ENCODE data around the gene SLC37A3.
A peak's percentile ranks its signal among the peaks of the same experiment; 100 is the strongest.

SLC37A3 gene

GRCh38 chr7:140398821-140399220 lies 491 bp upstream of the SLC37A3 start:
- no peak for DNase-seq

- DNase-seq, result no peak
These were observed 4.5 kb downstream of the SLC37A3 start for GRCh38 chr7:140393756-140394306.

GRCh38 chr7:140391634-140392033 lies 6.7 kb downstream of the SLC37A3 start:
- DNase-seq, result no peak

- no peak for DNase-seq
These were observed 7.7 kb downstream of the SLC37A3 start for GRCh38 chr7:140390466-140391190.

GRCh38 chr7:140390034-140390433 lies 8.3 kb downstream of the SLC37A3 start:
- DNase-seq, result no peak

- no peak for DNase-seq
These were observed 8.9 kb downstream of the SLC37A3 start for GRCh38 chr7:140389445-140389844.

- DNase-seq, result no peak
These were observed 13.3 kb downstream of the SLC37A3 start for GRCh38 chr7:140384894-140385545.

GRCh38 chr7:140383954-140384713 lies 14.2 kb downstream of the SLC37A3 start:
- no peak for DNase-seq

- DNase-seq, result peak; percentile 28
These were observed 22.2 kb downstream of the SLC37A3 start for GRCh38 chr7:140375892-140376730.

GRCh38 chr7:140375323-140375722 lies 23.0 kb downstream of the SLC37A3 start:
- no peak for DNase-seq

- DNase-seq, result no peak
These were observed 29.0 kb downstream of the SLC37A3 start for GRCh38 chr7:140369294-140369693.

GRCh38 chr7:140367528-140367927 lies 30.8 kb downstream of the SLC37A3 start:
- DNase-seq, result no peak

- DNase-seq, result no peak
These were observed 33.5 kb downstream of the SLC37A3 start for GRCh38 chr7:140364819-140365218.

- no peak for DNase-seq
These were observed 37.6 kb downstream of the SLC37A3 start for GRCh38 chr7:140360697-140361229.

GRCh38 chr7:140358412-140359051 lies 39.8 kb downstream of the SLC37A3 start:
- peak; percentile 20 for DNase-seq

GRCh38 chr7:140358024-140358411 lies 40.3 kb downstream of the SLC37A3 start:
- no peak for DNase-seq

GRCh38 chr7:140350056-140350455 lies 48.3 kb downstream of the SLC37A3 start:
- no peak for DNase-seq

GRCh38 chr7:140349144-140349771 lies 49.1 kb downstream of the SLC37A3 start:
- DNase-seq, result no peak

GRCh38 chr7:140348161-140348849 lies 50.0 kb downstream of the SLC37A3 start:
- no peak for DNase-seq

- no peak for DNase-seq
These were observed 51.1 kb downstream of the SLC37A3 start for GRCh38 chr7:140347218-140347617.

GRCh38 chr7:140345426-140345825 lies 52.9 kb downstream of the SLC37A3 start:
- DNase-seq, result no peak
